Measurements from ENCODE around the gene CLRN3. TPM values are rescaled to one million over a fixed set of nuclear protein-coding genes. Genes with fewer than 3 reads are reported as not detected.
A peak's percentile ranks its signal among the peaks of the same experiment; 100 is the strongest.

CLRN3 gene
- total RNA-seq, 1 experiment from 2014 or later, result not detected

- ChIA-PET POLR2A (no interaction called here), CTCF (no interaction called here)
- BruUV-seq (replicated peaks), result no TSS peak
- no peak for DNase-seq (ENCODE audit: unreplicated experiment)
- intact Hi-C loops (cut with micrococcal nuclease), result no loop called here
- Mint-ChIP-seq H3K4me1 (ENCODE audit: insufficient read depth, unreplicated experiment) (peaks cover 5% of the 10 kb centered on the region), H3K27ac (ENCODE audit: low read depth, unreplicated experiment) (no peak overlapping the region), H3K4me3 (ENCODE audit: unreplicated experiment) (no peak overlapping the region), H3K36me3 (ENCODE audit: insufficient read depth, unreplicated experiment) (no peaks in the 10 kb centered on the region), H3K27me3 (ENCODE audit: insufficient read depth, unreplicated experiment) (no peaks in the 10 kb centered on the region), H3K9me3 (ENCODE audit: unreplicated experiment) (no peaks in the 10 kb centered on the region)
- TF ChIP-seq CTCF (IDR thresholded peaks at IDR 0.05; ENCODE audit: unreplicated experiment), result no peak
Observed at GRCh38 chr10:127933271-127933670, 40.5 kb upstream of the CLRN3 start.

DNA sequence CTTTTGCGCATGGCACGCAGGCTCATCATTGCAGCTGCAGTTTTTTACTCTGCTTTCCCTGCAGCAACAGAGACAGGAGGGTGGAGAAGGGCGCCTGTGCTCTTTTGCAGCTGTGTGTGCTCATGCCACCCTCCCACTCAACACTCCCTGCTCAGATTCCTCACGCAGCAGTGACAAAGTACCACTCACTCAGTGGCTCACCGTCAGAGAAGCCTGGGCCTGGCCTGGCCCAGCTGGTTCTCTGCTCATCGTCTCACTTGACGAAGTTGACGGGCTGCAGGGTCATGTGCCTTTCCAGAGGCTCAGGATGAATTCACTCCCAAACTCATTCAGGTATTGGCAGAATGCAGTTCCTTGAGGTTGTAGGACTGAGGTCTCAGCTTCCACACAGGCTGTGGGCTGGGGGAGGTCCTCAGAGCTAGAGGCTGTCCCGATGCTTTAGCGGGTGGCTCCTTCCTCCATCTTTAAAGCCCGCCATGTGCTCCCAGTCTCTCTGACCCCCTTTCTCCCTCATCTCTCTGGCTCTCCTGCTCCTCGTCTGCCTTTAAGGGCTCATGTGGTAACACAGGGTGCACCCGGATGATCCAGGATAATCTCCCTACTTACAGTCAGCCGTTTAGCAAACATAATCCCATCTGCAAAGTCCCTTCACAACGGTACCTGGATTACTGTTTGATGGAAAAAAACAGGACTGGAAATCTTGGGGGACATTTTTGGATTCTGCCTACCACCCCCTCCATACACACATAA is 40.0 kb upstream of the CLRN3 start:
- Mint-ChIP-seq H3K27me3 (ENCODE audit: insufficient read depth, unreplicated experiment) (no peaks in the 10 kb centered on the region), H3K4me1 (ENCODE audit: insufficient read depth, unreplicated experiment) (peaks cover 5% of the 10 kb centered on the region), H3K36me3 (ENCODE audit: insufficient read depth, unreplicated experiment) (no peaks in the 10 kb centered on the region), H3K27ac (ENCODE audit: low read depth, unreplicated experiment) (no peak overlapping the region), H3K9me3 (ENCODE audit: unreplicated experiment) (no peaks in the 10 kb centered on the region), H3K4me3 (ENCODE audit: unreplicated experiment) (no peak overlapping the region)
- BruUV-seq (replicated peaks), result no TSS peak
- intact Hi-C loops (cut with micrococcal nuclease), result no loop called here
- no peak for TF ChIP-seq CTCF (IDR thresholded peaks at IDR 0.05; ENCODE audit: unreplicated experiment)
- POLR2A ChIA-PET, result no interaction called here
- CTCF ChIA-PET, result interaction anchor here (1.0 to 1.9 kb wide), 2 partner anchors 9 to 13 kb away, joined by 4 read pairs; no protein-coding TSS in a partner anchor
- no peak for DNase-seq (ENCODE audit: unreplicated experiment)

DNA sequence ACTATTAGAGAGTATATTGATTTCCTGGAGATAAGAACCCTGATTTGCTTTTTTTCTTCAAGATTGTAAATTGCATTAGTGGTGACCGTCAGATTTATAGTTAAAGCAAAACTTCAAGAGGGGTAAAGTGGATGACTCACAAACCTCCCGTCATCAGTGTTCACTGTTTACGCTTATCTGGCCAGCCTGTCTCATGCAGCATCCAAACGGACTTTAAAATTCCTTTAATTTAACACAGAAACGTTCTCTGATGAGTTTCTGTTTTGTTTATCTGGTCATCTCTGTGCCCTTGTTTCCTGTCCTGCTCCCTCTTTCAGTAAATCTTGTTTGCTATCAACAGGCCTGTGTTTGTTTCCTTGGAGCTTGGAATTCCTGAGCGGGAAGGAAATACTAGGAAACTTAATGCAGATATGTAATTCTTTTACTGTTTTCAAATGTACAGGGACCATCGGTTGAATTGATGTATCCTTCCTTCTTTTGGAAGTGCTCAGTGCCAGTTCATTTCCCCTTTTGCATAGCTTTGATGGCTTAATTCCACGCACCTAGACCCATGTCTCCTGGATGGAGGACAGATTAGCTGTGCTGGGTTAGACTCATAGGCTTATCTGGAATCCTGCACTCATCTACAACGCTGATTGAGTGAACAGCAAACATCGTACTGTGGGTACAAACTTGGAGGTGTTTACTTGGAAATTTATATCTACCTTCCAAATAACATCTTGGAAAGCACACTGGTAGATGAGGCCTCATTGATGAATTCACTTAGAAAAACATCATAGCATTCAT is 35.5 kb upstream of the CLRN3 start:
- CTCF ChIA-PET, result interaction anchor here (1.1 kb wide), 1 partner anchor 207 kb away, joined by 3 read pairs; no protein-coding TSS in a partner anchor
- no peak for TF ChIP-seq CTCF (IDR thresholded peaks at IDR 0.05; ENCODE audit: unreplicated experiment)
- BruUV-seq (replicated peaks), result no TSS peak
- no peaks in the 10 kb centered on the region for H3K36me3 Mint-ChIP-seq (ENCODE audit: insufficient read depth, unreplicated experiment)
- no peaks in the 10 kb centered on the region for H3K9me3 Mint-ChIP-seq (ENCODE audit: unreplicated experiment)
- H3K4me1 Mint-ChIP-seq (ENCODE audit: insufficient read depth, unreplicated experiment), result peaks cover 1% of the 10 kb centered on the region
- no peak overlapping the region for H3K27ac Mint-ChIP-seq (ENCODE audit: low read depth, unreplicated experiment)
- intact Hi-C loops (cut with micrococcal nuclease), result no loop called here
- H3K4me3 Mint-ChIP-seq (ENCODE audit: unreplicated experiment), result no peak overlapping the region
- no peaks in the 10 kb centered on the region for H3K27me3 Mint-ChIP-seq (ENCODE audit: insufficient read depth, unreplicated experiment)
- peak; percentile 36 for DNase-seq (ENCODE audit: unreplicated experiment)
- POLR2A ChIA-PET, result interaction anchor here (0.5 to 0.8 kb wide), 2 partner anchors 9 to 1639 kb away, joined by 3 read pairs; no protein-coding TSS in a partner anchor

DNA sequence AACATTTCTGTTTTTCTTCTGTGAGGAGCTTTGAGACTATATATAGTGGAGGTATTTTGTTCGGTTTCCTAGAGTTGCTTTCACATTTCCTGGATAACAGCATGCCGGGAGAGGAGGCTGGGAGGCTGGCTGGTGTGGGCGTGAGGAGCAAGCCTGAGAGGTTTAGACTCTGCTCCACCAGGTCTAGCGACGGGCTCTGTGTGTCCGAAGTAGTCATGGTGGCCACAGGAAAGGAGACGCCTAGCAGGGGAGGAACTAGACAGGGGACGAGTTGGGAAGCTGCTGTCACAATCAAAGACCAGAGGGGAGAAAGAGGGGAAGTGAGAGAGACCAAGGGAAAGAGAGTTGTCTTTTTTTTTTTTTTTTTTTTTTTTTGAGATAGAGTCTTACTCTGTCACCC is 33.7 kb upstream of the CLRN3 start:
- H3K4me3 Mint-ChIP-seq (ENCODE audit: unreplicated experiment), result no peak overlapping the region
- CTCF ChIA-PET, result interaction anchor here (7.4 kb wide), 1 partner anchor 20 kb away, joined by 55 read pairs; the partner anchor contains the start of gene PTPRE
- peaks cover 11% of the 10 kb centered on the region for H3K4me1 Mint-ChIP-seq (ENCODE audit: insufficient read depth, unreplicated experiment)
- H3K9me3 Mint-ChIP-seq (ENCODE audit: unreplicated experiment), result no peaks in the 10 kb centered on the region
- no TSS peak for BruUV-seq (replicated peaks)
- H3K27ac Mint-ChIP-seq (ENCODE audit: low read depth, unreplicated experiment), result no peak overlapping the region
- POLR2A ChIA-PET, result no interaction called here
- H3K36me3 Mint-ChIP-seq (ENCODE audit: insufficient read depth, unreplicated experiment), result no peaks in the 10 kb centered on the region
- no peaks in the 10 kb centered on the region for H3K27me3 Mint-ChIP-seq (ENCODE audit: insufficient read depth, unreplicated experiment)
- intact Hi-C loops (cut with micrococcal nuclease), result no loop called here
- TF ChIP-seq CTCF (IDR thresholded peaks at IDR 0.05; ENCODE audit: unreplicated experiment), result no peak
- no peak for DNase-seq (ENCODE audit: unreplicated experiment)
